PFSK-1 (cell line): ENCODE results near the gene EXOC6B.

Source experiments
- POLR2AphosphoS5 ChIP-seq: IDR thresholded peaks from 2 replicates; pipeline ENCODE4 v1.6.1; 2012; ENCODE audit warnings: low read depth, mild to moderate bottlenecking, control low read depth, low read length, moderate library complexity
- TAF1 ChIP-seq: IDR thresholded peaks from 2 replicates; pipeline ENCODE4 v1.6.1; 2012; ENCODE audit warnings: low read length, control low read depth, borderline replicate concordance; ENCODE audit not compliant: insufficient read depth
- TF ChIP-seq, protein P1 (sequence below), 2 experiments: IDR thresholded peaks; 2 replicates each; pipeline versions ENCODE4 v1.6.1 to v1.8.0; 2011 to 2012; ENCODE audit warnings: low read depth in 2 of 2, low read length in 2 of 2, control low read depth in 1 of 2, inconsistent platforms in 1 of 2, mild to moderate bottlenecking in 1 of 2, moderate library complexity in 1 of 2; ENCODE audit not compliant: insufficient read depth in 1 of 2

DNA sequence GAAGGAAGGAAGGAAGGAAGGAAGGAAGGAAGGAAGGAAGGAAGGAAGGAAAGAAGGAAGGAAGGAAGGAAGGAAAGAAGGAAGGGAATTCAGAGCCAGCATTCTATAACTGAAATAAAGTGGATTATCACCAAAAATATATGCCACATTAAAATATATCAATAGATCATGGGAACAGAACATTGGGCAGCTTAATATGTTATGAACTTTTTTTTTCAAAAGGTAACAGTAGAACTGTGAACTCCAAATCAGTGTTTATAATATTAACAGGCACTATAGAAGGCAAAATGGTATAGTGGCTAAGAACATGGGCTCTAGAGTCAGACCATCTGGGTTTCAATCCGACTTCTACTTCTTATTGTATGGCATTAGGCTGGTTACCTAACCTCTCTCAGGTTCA, 313.5 kb downstream of the EXOC6B start:
- TF ChIP-seq POLR2AphosphoS5 (no peak), TAF1 (no peak)
- TF ChIP-seq, protein P1, sequence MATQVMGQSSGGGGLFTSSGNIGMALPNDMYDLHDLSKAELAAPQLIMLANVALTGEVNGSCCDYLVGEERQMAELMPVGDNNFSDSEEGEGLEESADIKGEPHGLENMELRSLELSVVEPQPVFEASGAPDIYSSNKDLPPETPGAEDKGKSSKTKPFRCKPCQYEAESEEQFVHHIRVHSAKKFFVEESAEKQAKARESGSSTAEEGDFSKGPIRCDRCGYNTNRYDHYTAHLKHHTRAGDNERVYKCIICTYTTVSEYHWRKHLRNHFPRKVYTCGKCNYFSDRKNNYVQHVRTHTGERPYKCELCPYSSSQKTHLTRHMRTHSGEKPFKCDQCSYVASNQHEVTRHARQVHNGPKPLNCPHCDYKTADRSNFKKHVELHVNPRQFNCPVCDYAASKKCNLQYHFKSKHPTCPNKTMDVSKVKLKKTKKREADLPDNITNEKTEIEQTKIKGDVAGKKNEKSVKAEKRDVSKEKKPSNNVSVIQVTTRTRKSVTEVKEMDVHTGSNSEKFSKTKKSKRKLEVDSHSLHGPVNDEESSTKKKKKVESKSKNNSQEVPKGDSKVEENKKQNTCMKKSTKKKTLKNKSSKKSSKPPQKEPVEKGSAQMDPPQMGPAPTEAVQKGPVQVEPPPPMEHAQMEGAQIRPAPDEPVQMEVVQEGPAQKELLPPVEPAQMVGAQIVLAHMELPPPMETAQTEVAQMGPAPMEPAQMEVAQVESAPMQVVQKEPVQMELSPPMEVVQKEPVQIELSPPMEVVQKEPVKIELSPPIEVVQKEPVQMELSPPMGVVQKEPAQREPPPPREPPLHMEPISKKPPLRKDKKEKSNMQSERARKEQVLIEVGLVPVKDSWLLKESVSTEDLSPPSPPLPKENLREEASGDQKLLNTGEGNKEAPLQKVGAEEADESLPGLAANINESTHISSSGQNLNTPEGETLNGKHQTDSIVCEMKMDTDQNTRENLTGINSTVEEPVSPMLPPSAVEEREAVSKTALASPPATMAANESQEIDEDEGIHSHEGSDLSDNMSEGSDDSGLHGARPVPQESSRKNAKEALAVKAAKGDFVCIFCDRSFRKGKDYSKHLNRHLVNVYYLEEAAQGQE (IDR thresholded peaks at IDR 0.05; ENCODE audit: insufficient read depth in 1 of 2, low read depth in 2 of 2, low read length in 2 of 2), result no peak
